GM18508 (cell line): Measurements from ENCODE around the gene S100B.
"Not testable (repeated sequence)": the region's sequence is repeated elsewhere in the genome, so short reads cannot be mapped to it uniquely, and the experiment has no call there.

Experiments used
- ATAC-seq: cut with Tn5 transposase; IDR thresholded peaks from one replicate; pipeline ENCODE4 v1.9.1; 2021; ENCODE audit warnings: moderate number of reproducible peaks; ENCODE audit not compliant: insufficient read depth, unreplicated experiment

The S100B gene

GRCh38 chr21:46630915-46631314 lies 26.0 kb upstream of the S100B start:
- ATAC-seq: not testable (repeated sequence)

GRCh38 chr21:46628868-46629267 lies 24.0 kb upstream of the S100B start:
- no peak for ATAC-seq

GRCh38 chr21:46627726-46628125 lies 22.8 kb upstream of the S100B start:
- ATAC-seq: no peak

DNA sequence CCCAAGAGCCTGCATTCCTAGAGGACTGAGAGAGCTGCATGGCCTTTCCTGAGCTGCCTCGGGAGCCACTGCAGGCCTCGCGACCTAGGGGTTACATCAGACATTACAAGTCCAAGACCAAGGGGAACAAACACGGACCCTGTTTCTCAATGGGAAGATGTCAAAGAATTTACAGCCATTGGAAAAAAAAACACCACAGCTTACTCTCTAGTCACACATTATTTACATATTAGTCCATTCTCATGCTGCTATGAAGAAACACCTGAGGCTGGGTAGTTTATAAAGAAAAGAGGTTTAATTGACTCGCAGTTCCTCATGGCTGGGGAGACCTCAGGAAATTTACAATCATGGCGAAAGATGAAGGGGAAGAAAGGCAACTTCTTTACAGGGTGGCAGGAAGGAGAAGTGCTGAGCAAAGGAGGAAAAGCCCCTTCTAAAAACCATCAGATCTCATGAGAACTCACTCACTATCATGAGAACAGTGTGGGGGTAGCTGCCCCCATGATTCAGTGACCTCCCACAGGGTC lies 22.2 kb upstream of the S100B start:
- no peak for ATAC-seq

DNA sequence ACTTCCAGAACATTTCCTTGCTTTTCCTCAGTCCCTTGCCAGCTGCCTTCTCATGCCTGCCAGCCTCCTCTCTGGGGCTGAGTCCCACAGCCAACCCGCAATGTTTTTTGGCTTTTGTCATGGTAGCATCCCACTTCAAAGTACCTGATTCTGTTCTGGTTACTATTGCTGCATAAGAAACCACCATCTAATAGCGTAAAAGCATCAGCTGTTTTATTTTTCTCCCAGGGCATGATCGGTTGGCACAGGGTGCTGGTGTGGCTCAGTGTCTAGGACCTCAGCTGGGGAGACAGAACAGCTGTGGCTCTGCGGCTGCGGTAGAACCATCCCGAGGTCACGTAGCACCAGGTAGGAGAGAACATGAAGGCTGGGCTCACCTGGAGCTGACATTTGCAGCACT lies 21.7 kb upstream of the S100B start:
- ATAC-seq: no peak

GRCh38 chr21:46625759-46626158 lies 20.9 kb upstream of the S100B start:
- ATAC-seq: no peak

DNA sequence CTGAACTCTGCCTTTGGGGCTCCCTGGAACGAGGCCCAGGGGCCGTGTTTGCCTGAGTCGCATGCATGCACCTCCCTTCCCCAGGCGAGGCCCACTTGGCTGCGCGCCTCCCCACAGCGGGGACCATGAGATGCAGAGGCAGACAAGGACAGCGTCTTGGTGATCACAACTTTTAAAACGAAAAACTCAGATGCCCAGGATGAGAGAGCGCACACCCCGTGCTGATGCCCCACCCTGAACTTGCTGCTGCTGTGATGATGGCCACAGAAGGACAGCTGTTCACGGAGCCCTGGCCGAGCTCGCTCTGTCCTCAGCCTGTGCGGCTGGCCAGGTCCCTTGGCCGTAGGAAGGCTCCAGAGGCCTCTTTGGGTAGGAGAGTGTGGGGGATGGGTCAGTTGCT lies 19.2 kb upstream of the S100B start:
- ATAC-seq: no peak

DNA sequence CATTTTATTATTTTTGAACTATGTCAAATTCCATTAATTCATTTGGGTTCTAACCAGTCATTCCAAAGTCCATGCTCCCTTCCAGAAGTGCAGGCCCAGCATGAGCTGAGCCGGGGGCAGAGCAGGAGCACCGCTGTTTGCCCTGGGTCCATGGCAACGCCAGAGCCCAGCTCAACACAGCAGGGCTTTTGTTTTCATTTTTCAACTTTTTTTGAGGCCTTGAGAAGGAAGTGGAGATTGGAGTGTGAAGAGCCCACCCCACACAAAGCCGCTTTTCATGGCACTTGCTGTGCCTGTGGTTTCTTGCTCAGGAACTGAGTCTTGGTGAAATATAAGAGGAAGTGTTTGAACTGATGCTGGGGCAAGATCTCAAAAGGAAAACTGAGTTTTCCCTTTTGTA lies 17.3 kb upstream of the S100B start:
- ATAC-seq: no peak

DNA sequence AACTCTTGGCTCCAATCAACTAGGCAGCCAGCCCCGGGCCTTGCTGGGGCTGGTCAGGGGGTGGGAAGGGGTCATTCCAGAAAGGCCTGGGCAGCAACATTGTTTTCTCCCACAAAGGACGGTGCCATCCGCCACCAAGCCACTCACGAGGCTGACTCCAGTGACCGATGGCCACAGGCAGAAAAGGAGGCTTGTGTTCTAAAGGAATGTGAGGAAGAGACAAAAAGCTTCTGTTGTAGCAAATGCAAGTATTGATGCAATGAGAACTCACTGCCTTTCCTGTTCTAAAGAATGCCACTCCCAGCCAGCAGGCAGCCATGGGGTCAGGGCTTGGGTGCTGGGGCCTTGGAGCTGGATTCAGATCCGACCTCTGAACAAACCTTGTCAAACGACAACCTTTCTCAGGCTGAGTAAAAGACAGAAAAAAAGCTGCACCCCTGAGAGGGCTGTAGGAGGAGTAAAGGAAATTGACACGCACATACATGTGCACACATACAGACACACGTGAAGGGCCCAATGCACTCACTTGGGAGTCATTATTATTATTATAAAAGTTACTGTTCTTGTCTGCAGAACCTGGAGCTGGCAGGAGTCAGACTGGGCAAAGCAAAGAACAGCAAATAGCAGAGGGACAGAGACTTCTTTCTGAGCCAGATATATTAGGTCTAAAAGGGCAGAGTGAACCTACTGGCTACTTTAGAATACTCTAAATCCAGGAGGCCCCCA lies 16.7 kb upstream of the S100B start:
- ATAC-seq: no peak

DNA sequence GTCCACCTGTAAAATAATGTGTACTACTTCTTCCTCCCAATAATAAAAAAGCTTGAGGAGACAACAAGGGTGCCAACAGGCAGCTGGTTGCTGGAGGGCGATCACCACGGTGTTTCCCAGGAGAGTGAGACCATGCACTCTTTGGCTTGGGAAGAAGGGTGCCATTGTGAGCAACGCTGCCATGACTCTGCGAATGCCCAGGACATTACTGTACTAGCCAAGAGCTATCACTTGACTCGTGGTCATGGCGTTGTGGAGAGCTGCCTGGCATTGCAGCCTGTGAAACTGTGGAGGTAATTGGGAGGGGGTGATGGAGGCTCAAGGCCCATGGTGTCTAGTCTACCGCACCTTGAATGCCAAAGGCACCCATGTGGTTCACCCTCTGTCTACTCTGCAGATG lies 16.0 kb upstream of the S100B start:
- no peak for ATAC-seq

DNA sequence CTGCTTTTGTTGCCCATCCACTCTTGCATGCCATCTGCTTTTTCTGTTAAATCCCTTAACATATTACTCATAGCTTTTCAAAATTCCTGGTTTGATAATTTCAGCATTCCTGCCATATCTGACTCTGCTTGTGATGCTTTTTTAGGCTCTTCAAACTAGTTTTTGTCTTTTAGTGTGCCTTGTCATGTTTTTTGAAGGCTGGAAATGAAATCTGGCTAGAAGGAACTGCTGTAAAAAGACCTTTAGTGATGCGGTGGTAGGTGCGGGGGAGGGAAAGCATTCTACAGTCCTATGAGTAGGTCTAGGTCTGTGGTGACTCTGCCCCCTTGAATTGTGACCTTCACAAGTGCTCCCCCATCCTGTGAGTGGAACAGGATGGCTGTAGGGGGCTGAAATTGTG lies 15.0 kb upstream of the S100B start:
- ATAC-seq: no peak

GRCh38 chr21:46618738-46619379 lies 14.0 kb upstream of the S100B start:
- ATAC-seq: no peak

DNA sequence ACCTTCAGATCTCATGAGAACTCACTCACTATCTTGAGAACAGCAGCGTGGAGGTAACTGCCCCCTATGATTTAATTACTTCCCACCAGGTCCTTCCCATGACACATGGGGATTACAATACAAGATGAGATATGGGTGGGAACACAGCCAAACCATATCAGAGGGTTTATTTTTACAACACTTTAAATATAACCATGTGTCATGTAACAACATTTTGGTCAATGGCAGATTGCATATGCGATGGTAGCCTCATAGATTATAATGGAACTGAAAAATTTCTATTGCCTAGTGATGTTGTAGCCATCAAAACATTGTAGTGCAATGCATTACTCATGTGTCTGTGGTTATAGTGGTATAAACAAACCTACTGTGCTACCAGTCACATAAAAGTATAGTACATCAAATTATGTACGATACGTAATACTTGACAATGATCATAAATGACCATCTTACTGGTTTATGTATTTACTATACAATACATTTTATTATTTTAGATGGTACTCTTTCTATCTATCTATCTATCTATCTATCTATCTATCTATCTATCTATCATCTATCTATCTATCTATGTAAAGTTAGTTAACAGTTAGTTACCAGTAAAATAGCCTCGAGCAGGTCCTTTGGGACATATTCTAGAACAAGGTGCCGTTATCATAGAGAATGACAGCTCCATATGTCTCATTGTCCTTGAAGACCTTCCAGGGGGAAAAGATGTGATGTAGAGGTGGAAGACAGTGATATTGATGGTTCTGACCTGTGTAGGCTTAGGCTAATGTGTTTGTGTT lies 12.6 kb upstream of the S100B start:
- ATAC-seq: no peak

DNA sequence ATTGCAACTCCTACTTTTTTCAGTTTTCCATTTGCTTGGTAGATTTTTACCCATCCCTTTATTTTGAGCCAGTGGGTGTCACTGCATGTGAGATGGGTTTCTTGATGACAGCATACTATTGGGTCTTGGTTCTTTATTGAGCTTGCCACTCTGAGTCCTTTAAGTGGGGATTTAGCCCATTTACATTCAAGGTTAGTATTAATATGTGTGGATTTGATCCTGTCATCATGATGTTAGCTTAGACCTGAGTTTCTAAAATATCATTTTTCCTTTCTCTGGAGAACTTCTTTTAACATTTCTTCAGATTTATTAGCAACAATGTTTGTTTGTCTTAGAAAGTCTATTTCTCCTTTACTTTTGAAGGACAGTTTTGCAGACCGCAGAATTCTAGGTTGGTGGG lies 11.8 kb upstream of the S100B start:
- ATAC-seq: no peak

DNA sequence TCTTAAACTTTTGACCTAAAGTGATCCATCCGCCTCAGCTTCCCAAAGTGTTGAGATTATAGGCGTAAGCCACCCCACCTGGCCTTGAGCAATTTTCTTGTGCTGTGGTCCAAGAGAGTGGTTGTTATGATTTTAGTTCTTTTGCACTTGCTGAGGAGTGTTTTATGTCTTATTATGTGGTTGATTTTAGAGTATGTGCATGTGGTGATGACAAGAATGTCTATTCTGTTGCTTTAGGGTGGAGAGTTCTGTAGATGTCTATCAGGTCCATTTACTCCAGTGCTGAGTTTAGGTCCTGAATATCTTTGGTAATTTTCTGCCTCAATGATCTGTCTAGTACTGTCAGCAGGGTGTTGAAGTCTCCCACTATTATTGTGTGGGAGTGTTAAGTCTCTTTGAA lies 11.2 kb upstream of the S100B start:
- no peak for ATAC-seq

- ATAC-seq: no peak
These were observed 8.5 kb upstream of the S100B start for GRCh38 chr21:46613391-46613790.

DNA sequence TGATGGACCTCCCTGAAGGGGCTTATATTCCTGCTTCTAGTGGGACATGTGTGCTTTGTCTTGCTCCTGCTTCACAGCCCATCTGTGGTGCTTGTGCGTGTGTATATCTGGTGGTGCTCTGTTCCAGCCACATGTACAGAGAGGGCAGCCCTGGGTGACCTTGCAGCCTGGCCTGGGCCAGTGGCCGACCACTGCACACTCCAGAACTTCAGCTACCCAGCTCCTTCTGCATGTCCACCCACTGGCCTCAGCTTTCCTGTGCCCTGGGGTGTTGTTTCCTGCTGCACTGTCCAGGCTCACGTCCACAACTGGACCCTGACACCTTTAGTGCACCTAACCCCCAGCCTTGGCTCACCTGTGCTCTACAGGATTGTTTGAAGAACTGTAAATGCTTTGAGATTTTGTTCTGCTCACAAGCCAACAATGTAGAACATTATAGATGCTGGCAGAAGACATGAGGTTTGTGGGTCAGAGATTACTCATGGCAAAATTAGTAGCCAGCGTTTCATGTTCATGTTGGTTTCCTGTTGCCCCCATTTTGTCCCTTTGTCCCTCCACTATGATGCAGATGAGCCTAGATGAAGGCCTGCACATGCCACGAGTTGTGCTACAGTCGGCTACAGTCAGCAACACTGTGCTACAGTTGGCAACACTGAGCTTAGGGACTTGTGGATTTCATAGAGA lies 5.3 kb upstream of the S100B start:
- no peak for ATAC-seq

DNA sequence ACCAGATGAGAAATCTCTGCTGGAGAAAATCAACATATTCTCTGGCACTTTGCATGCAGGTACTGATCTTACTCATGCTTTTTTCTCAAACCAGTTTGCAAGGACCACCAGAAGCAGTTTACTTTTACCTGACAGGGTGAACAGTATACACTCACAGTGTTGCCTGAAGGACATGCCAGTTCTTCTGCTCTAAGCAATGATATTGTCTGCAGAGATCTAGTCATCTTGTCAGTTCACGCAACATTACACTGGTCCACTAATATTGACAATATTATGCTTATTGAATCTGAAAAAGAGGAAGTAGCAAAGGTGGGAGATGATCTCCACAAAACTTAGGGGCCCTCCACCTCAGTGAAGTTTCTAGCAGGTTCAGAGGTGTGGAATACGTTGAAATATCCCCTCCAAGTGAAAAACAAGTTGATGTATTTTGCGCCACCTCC lies 3.8 kb upstream of the S100B start:
- ATAC-seq: no peak

- no peak for ATAC-seq
These were observed 2.8 kb upstream of the S100B start for GRCh38 chr21:46607636-46608035.

- ATAC-seq: no peak
These were observed 1.5 kb upstream of the S100B start for GRCh38 chr21:46606427-46606813.
